ENCODE measurements around the gene GABRR3.

DNA sequence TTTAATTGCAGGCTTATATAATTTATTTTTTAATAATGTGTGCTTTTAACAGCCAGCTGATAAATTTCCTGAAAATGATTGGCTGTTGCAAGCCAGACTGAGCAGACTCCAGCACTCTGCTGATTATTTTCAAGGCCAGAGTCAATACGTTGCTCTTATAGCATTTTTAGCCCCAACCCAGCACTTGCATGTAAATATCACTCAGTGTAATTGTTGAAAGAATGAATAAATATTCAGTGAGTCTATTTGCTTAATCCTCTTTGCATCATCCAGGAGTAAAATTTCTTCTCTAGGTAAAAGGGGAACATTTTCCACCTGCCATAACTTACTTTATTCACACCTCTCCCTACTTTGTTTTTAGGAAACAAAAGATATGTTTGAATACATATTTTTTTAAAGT lies 2.9 kb downstream of the GABRR3 start:
- TF ChIP-seq CTCF (IDR thresholded peaks at IDR 0.05) (no peak), ZFX (IDR thresholded peaks at IDR 0.05; ENCODE audit: borderline replicate concordance) (no peak)
